HT1080 (cell line): ENCODE measurements around the gene SPACA9. TPM values are rescaled to one million over a fixed set of nuclear protein-coding genes. Genes with fewer than 3 reads are reported as not detected.

Experiments used
- DNase-seq: peaks from one replicate; pipeline ENCODE4 v3.0.0-alpha.2; 2015; ENCODE audit warnings: low read depth
- total RNA-seq: library from RNA; depleted of rRNA; stranded (reverse); fragments of >200 nt; shearing (Covaris generic); gene quantifications from 2 replicates; pipeline ENCODE4 v1.2.3, GENCODE V29; 2014

The SPACA9 gene
- total RNA-seq, 1 experiment from 2014 or later, result 5.5 TPM

- DNase-seq, result peak; percentile 41
Observed at GRCh38 chr9:132862533-132862932, 16.2 kb upstream of the SPACA9 start.

GRCh38 chr9:132863096-132863495 lies 15.6 kb upstream of the SPACA9 start:
- no peak for DNase-seq

DNA sequence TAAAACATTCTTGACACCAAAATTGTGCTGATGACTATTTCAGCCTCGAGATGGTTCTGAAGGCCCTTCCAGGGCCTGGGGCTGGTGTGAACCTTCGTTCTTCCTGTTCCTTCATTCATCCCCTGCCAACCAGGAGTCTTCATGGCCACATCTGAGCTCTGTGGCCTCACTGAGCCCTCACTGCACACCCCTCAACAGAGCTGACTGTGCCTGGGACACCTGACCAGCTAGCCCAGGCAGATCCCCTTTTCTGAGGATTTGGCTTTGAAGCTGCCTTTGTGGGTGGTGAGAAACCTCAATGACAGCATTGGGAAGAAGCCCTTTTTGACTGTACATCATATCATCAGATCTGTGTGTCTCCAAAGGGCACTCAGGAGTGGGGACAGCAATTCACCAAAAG lies 14.4 kb upstream of the SPACA9 start:
- DNase-seq, result no peak

DNA sequence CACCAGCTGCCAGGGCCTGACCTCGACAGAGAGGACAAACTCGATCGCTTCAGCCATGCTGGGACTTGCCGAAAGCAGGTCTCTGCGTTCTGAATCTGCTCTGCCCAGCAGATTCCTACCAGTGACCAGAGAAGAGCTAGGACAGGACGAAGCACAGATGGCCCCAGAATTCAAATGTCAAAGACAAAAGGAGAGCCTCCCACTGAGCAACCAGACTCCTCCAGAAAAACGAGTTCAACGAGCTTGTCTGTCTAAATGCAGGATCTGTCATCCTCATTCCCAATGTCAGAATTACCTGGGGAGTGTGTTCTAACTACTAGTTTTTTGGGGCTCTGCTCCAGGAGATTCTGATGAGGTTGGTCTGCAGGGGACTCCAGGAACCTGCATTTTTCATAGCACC lies 14.0 kb upstream of the SPACA9 start:
- no peak for DNase-seq

GRCh38 chr9:132866898-132867297 lies 11.8 kb upstream of the SPACA9 start:
- no peak for DNase-seq

- no peak for DNase-seq
Observed at GRCh38 chr9:132869266-132869665, 9.4 kb upstream of the SPACA9 start.

DNA sequence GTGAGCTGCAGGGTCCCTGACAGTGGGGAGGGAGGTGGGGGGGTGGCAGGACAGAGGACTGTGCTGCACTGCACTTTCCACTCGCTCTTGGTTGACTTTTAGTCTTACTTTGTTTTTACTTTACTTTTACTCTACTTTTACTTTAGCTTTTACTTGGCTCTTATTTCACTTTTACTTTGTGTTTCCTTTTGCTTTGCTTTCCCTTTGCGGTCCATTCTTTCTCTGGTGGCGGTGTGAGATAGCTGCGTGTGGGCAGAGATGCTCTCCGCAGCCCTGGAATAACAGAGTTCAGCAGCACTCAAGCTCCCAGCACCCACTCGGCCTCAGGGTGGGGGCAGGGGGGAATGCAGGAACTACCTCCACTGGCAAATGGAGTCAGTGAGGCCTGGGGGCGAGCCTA lies 5.3 kb upstream of the SPACA9 start:
- no peak for DNase-seq

GRCh38 chr9:132875159-132875558 lies 3.5 kb upstream of the SPACA9 start:
- DNase-seq, result no peak

DNA sequence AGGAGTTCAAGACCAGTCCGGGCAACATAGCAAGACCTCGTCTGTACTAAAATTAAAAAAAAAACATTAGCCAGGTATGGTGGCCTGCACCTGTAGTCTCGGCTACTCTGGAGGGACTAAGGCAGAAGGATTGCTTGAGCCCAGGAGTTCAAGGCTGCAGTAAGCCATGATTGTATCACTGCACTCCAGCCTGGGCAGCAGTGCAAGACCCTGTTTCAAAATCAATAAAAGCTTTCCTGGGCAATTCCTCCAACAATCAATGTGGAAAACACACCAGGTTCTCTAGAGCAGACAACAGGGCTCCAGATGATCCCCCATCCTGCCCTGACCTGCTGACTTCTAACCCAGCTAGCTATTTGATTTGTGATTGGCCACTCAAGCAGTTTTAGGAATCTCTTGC lies 1.8 kb upstream of the SPACA9 start:
- DNase-seq, result no peak

DNA sequence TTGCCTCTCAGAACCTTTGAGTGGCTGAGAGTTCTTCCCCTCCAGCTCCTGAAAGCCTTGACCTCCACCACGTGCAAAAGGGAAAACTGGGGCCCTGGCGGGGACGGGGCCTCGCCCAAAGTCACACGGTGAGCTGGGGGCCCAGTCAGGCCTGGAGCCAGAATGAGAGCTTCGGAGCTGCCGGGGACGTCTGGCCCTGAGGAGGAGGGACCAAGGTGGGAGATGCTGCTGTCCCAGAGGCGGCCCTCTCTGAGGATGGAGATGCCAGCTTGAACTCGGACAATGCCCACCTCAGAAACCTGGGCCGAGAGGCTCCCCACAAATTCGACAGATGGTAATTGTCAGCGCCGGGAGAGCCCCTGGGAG lies 1.3 kb upstream of the SPACA9 start:
- DNase-seq, result no peak

DNA sequence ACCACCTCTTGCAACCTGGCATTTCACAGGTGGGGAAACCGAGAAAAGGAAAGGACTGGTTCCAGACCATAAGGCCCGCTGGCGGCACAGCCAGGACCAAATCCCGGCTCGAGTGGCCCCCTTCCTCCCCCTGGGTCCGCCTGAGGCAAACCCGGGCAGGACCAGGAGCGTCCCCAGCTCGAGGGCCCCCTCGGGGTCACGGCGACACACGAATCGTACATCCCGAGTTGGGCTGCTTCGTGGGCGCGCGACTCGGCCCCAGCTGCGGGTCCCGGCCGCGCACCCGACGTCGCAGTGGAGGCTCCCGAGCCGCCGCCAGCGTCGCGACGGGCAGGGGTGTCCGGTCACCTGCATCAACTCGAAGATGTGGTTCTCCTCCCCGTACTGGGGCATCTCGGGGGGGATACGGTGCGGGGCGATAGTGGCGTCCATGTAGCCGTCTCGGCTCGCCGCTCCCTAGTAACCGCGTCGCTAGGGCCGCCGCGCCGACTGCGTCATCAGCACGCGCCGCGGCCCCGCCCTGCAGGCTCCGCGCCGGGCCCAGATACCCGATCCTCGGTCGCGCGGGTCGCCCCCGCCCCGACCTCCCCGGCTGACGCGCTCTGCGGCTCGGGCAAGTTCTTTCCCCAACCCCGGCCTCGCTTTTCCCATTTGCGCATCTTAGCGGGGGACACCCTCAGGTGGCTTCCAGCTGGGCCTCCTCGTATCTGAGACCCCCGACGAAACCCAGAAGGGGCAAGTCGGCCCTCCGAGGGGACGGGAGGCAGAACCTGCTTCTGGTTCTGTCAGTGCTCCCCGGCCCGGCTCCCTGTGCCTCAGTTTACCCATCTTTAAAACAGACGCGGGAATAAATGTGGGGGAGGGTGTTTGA lies 639 bp upstream of the SPACA9 start, which contains the start of gene AK8:
AK8 (minus strand) TSS at position 461 of the 871 bp plus-strand sequence; CDS start at position 432, 29 bp downstream.
- DNase-seq, result peak; percentile 60

- no peak for DNase-seq
Observed at GRCh38 chr9:132879457-132880323, 992 bp downstream of the SPACA9 start.

- no peak for DNase-seq
Observed at GRCh38 chr9:132880324-132880661, 1.6 kb downstream of the SPACA9 start.

DNA sequence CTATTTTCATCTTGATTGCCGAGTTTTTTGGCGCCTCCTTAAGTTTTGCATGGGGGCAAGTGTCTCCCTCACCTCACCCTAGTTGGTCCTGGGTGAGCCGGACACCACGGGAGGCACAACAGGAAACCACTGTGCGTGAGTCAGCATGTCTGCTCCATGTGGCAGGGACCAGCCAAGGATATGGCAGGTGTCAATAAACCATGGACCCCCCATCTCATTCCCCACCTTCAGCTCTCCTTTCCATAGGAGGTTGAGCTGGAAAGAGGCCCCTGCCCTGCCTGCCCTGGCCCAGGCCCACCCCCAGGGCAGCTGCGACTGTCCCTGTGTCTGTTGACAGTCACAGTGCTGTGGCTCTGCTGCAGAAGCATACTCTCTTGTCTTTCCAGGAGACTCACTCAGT lies 3.1 kb downstream of the SPACA9 start:
- DNase-seq, result peak; percentile 21

GRCh38 chr9:132882616-132883015 lies 3.9 kb downstream of the SPACA9 start:
- no peak for DNase-seq

DNA sequence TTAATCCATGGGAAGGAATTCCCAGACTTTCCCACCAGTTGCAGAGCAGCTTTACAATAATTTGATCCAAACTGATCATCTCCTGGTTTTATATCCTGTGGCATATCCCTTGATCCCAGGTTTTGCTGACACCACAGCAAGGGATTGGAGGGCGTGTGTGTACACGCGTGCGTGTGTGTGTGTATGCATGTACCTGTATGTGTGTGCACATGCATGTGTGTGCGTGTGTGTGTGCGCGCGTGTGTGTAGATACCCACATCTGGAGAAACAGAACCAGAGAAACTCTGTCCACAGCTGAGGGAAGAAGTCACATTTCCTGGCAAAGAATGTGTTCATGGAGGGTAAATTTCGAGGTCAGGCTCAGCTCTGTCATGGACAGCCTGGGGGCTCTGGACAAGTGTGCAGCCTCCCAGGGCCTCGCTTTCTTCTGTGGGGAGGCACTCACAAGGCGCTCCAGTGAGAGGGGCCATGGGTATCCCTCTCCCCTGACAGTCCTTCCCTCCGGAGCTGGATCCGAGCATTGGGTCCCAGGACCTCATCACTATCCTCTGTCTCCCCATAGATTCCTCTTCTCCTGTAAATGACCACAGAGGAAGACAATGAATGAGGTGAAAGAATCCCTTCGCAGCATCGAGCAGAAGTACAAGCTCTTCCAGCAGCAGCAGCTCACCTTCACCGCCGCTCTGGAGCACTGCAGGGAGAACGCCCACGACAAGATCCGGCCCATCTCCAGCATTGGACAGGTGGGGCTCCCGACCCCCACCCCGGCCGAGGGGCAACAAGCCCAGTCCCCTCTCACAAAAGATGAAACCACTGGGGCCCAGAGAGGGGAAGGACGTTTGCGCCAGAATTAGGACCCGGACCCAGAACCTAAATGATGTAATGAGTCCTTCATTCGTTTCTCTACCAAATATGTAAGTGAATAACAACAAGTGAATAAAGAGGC lies 4.9 kb downstream of the SPACA9 start:
- DNase-seq, result no peak

- DNase-seq, result no peak
Observed at GRCh38 chr9:132885720-132886333, 7.1 kb downstream of the SPACA9 start.

DNA sequence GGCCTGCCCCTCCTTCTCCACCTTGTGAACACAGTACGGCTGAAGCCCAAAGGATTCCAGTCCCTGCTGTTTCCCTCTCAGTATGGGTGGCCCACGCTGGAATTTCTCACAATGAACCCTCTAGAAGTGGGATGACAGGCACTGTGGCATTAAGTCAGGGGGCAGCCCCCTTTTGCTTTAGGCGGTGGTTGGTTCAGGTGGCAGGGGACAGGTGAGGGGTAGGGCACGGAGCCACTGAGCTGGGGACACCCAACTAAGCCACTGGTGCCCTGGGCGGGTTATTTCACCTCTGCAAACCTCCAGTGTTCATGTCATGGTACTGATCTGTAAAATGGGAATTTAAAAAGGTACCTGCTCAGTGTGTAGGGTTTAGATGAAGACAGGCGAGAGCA lies 7.6 kb downstream of the SPACA9 start:
- no peak for DNase-seq

DNA sequence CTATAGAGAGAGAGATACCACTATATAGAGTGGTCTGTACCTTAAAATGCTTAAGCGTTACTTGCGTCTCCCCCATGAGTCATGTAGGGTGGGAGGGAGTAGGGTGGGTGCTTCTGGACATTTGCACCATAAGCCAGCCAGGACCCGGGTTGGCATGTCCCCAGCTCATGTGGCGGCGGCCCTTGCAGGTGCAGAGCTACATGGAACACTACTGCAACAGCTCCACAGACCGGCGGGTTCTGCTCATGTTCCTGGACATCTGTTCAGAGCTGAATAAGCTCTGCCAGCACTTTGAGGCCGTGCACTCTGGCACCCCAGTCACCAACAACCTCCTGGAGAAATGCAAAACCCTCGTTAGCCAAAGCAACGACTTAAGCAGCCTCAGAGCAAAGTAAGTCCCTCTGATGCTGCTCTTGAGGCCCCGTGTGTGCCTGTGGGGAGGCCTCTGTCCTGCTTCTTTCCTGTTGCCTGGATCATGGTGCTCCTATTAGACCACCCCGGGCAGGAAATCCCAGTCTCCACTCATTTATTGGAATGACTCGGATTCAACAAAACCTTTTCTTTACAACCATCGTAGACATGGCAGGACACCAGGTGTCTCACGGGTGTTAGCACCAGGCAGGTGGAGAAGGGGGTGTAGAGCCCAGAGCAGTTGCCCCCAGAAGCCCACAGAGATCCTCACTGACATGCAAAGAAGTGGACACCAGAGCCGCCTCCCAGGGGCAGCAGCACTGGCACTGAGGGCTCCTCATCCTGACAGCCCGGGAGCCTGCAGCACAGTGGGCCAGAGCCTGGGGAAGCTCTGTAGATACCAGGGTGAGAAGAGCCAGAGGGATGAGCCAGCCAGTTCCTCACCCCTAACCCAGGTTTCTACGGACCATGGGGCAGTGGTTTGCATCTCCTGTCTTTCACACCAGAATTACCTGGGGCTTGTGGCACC lies 8.8 kb downstream of the SPACA9 start:
- no peak for DNase-seq

DNA sequence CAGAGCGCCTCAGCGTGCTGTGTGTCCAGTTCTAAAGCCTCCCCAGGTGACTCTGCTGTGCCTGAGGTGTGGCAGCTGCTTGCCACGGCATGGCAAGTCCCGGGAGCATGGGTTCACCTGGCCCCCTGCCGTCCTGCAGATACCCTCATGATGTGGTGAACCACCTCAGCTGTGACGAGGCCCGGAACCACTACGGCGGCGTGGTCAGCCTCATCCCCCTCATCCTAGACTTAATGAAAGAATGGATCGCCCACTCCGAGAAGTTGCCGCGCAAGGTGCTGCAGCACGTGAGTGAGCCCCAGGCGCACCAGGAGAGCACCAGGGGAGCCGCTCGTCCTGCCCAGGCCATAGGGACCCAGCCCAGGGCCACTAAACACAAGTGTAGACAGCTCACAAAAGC lies 9.5 kb downstream of the SPACA9 start:
- no peak for DNase-seq
